ENCODE data around the gene PCDH12.

GRCh38 chr5:141949511-141949910, 8.5 kb downstream of the PCDH12 start:
- no peak for TF ChIP-seq EZH2phosphoT487 (IDR thresholded peaks at IDR 0.05; ENCODE audit: low read length)
- TF ChIP-seq CTCF (IDR thresholded peaks at IDR 0.05; ENCODE audit: low read length), result no peak

Measured in MM.1S (cell line).